K562 (cell line): ENCODE data around the gene ZCCHC3. TPM values are rescaled to one million over a fixed set of nuclear protein-coding genes. Genes with fewer than 3 reads are reported as not detected.

Experiments
- BHLHE40 ChIP-seq: IDR thresholded peaks from 2 replicates; pipeline ENCODE4 v1.6.1; 2011; ENCODE audit warnings: low read length, improper control_type of control experiment
- CCNT2 ChIP-seq: IDR thresholded peaks from 2 replicates; pipeline ENCODE4 v1.6.1; 2011; ENCODE audit warnings: borderline replicate concordance, low read depth, mild to moderate bottlenecking, moderate library complexity, mixed read lengths, low read length; ENCODE audit not compliant: insufficient read length; ENCODE audit errors: extremely low read depth
- HNRNPUL1 ChIP-seq: fragments of 200-400 bp; formaldehyde crosslinking; IDR thresholded peaks from 2 replicates; pipeline ENCODE4 v1.6.1; 2017; ENCODE audit warnings: low read length
- PHF8 ChIP-seq: fragments of 200-600 bp; sonication (generic); IDR thresholded peaks from 2 replicates; pipeline ENCODE4 v1.6.1; 2012; ENCODE audit warnings: mixed run types, mild to moderate bottlenecking, inconsistent platforms, low read length, moderate library complexity, borderline replicate concordance
- RBM22 ChIP-seq: fragments of 200-400 bp; formaldehyde crosslinking; IDR thresholded peaks from 2 replicates; pipeline ENCODE4 v1.6.1; 2018; ENCODE audit warnings: low read length, low read depth; ENCODE audit not compliant: poor library complexity, severe bottlenecking
- RHOXF2B ChIP-seq: fragments of 250-450 bp; sonication (Bioruptor Pico); conservative IDR thresholded peaks from 2 replicates; pipeline ENCODE4 v1.5.1; 2021
- SMARCB1 ChIP-seq: IDR thresholded peaks from 2 replicates; pipeline ENCODE4 v1.6.1; 2011; ENCODE audit warnings: improper control_type of control experiment, low read depth; ENCODE audit not compliant: insufficient read length
- ZNF311 ChIP-seq: fragments of 250-450 bp; sonication (Bioruptor Pico); IDR thresholded peaks from 2 replicates; pipeline ENCODE4 v1.4.0; 2020; ENCODE audit warnings: mild to moderate bottlenecking, moderate library complexity
- ZNF592 ChIP-seq: fragments of 450-650 bp; IDR thresholded peaks from 2 replicates; pipeline ENCODE4 v1.6.1; 2017; ENCODE audit warnings: antibody characterized with exemption, mild to moderate bottlenecking
- polyA plus RNA-seq, 8 experiments: library from polyadenylated mRNA; depleted of rRNA in 4 of 8; stranded (reverse) in 5 of 8; unstranded in 3 of 8; fragments of >200 nt; fragmentation: Nextera tagmentation in 2 of 8; fragmentation: Illumina TruSeq in 1 of 8; extraction: Ambion mirVana in 2 of 8; extraction: Trizol in 1 of 8; gene quantifications; 2 replicates each; pipeline versions ENCODE4 v1.2.1 to v1.2.3, GENCODE V29; 2011 to 2014; ENCODE audit warnings: inconsistent platforms in 1 of 8, missing spikeins in 1 of 8
- total RNA-seq, 7 experiments: library from RNA; depleted of rRNA in 6 of 7; stranded (reverse); fragments of >200 nt in 6 of 7; fragmentation: Illumina TruSeq in 2 of 7; extraction: Trizol in 2 of 7; gene quantifications; 2 replicates each; pipeline versions ENCODE4 v1.2.1 to v1.2.3, GENCODE V29; 2011 to 2021; ENCODE audit warnings: low replicate concordance in 1 of 7
- TF ChIP-seq, protein P1 (sequence below), 2 experiments: fragments of 150-350 bp in 1 of 2; IDR thresholded peaks; 2 replicates each; pipeline ENCODE4 v1.6.1; 2012 to 2016; ENCODE audit warnings: low read depth in 2 of 2, low read length in 2 of 2, mild to moderate bottlenecking in 1 of 2, moderate library complexity in 1 of 2
- TF ChIP-seq, protein P2 (sequence below), 2 experiments: IDR thresholded peaks; 2 replicates each; pipeline ENCODE4 v1.6.1; 2011; ENCODE audit warnings: borderline replicate concordance in 1 of 2, control low read depth in 1 of 2, low read depth in 1 of 2, low read length in 1 of 2, mild to moderate bottlenecking in 1 of 2, mixed read lengths in 1 of 2, moderate library complexity in 1 of 2; ENCODE audit not compliant: insufficient read depth in 1 of 2, insufficient read length in 1 of 2, poor library complexity in 1 of 2, severe bottlenecking in 1 of 2; ENCODE audit errors: extremely low read depth in 1 of 2

Gene ZCCHC3
- total and polyA plus RNA-seq, 9 of the 15 experiments (the other 6 are each of a cell fraction or from before 2014, with no cell fraction given), result 2.8 to 23.3 (median 16.5) TPM

DNA sequence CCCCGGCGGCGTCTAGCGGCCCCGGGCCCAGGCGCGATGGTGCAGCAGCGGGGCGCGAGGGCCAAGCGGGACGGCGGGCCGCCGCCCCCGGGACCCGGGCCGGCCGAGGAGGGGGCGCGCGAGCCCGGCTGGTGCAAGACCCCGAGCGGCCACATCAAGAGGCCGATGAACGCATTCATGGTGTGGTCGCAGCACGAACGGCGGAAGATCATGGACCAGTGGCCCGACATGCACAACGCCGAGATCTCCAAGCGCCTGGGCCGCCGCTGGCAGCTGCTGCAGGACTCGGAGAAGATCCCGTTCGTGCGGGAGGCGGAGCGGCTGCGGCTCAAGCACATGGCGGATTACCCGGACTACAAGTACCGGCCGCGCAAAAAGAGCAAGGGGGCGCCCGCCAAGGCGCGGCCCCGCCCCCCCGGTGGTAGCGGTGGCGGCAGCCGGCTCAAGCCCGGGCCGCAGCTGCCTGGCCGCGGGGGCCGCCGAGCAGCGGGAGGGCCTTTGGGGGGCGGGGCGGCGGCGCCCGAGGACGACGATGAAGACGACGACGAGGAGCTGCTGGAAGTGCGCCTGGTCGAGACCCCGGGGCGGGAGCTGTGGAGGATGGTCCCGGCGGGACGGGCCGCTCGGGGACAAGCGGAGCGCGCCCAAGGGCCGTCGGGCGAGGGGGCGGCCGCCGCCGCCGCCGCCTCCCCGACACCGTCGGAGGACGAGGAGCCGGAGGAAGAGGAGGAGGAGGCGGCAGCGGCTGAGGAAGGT is 28.7 kb downstream of the ZCCHC3 start (continued):
- no peak for TF ChIP-seq ZNF592
- TF ChIP-seq, protein P1, sequence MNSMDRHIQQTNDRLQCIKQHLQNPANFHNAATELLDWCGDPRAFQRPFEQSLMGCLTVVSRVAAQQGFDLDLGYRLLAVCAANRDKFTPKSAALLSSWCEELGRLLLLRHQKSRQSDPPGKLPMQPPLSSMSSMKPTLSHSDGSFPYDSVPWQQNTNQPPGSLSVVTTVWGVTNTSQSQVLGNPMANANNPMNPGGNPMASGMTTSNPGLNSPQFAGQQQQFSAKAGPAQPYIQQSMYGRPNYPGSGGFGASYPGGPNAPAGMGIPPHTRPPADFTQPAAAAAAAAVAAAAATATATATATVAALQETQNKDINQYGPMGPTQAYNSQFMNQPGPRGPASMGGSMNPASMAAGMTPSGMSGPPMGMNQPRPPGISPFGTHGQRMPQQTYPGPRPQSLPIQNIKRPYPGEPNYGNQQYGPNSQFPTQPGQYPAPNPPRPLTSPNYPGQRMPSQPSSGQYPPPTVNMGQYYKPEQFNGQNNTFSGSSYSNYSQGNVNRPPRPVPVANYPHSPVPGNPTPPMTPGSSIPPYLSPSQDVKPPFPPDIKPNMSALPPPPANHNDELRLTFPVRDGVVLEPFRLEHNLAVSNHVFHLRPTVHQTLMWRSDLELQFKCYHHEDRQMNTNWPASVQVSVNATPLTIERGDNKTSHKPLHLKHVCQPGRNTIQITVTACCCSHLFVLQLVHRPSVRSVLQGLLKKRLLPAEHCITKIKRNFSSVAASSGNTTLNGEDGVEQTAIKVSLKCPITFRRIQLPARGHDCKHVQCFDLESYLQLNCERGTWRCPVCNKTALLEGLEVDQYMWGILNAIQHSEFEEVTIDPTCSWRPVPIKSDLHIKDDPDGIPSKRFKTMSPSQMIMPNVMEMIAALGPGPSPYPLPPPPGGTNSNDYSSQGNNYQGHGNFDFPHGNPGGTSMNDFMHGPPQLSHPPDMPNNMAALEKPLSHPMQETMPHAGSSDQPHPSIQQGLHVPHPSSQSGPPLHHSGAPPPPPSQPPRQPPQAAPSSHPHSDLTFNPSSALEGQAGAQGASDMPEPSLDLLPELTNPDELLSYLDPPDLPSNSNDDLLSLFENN (IDR thresholded peaks at IDR 0.05; ENCODE audit: low read depth in 2 of 2, low read length in 2 of 2), result no peak
- no peak for TF ChIP-seq RHOXF2B (CRISPR knock-in tag)
- no peak for TF ChIP-seq HNRNPUL1
- TF ChIP-seq RBM22, result peak; percentile 24
- peak; percentile 60; the same call in 1 of the 2 replicates for TF ChIP-seq PHF8
- no peak for TF ChIP-seq SMARCB1
- no peak for TF ChIP-seq BHLHE40
- no peak for TF ChIP-seq CCNT2
- TF ChIP-seq, protein P2, sequence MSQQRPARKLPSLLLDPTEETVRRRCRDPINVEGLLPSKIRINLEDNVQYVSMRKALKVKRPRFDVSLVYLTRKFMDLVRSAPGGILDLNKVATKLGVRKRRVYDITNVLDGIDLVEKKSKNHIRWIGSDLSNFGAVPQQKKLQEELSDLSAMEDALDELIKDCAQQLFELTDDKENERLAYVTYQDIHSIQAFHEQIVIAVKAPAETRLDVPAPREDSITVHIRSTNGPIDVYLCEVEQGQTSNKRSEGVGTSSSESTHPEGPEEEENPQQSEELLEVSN (IDR thresholded peaks at IDR 0.05; ENCODE audit: borderline replicate concordance in 1 of 2, extremely low read depth in 1 of 2, insufficient read depth in 1 of 2, insufficient read length in 1 of 2, low read depth in 1 of 2, low read length in 1 of 2, poor library complexity in 1 of 2, severe bottlenecking in 1 of 2), result peak in 1 of 2 experiments; percentile 62
- no peak for TF ChIP-seq ZNF311 (CRISPR knock-in tag)
